GM12875 (cell line): ENCODE measurements around the gene RC3H2.

Experiments
- H3K4me3 ChIP-seq: one replicate; pipeline ENCODE4 v1.5.1; 2011; ENCODE audit warnings: low read depth, low read length, control low read depth
- TF ChIP-seq, protein P1 (sequence below): IDR thresholded peaks from 2 replicates; pipeline ENCODE4 v1.5.1; 2011; ENCODE audit warnings: low read depth, mild to moderate bottlenecking, control low read depth, inconsistent platforms, low read length, moderate library complexity, borderline replicate concordance; ENCODE audit not compliant: insufficient read depth

The RC3H2 gene, protein sequence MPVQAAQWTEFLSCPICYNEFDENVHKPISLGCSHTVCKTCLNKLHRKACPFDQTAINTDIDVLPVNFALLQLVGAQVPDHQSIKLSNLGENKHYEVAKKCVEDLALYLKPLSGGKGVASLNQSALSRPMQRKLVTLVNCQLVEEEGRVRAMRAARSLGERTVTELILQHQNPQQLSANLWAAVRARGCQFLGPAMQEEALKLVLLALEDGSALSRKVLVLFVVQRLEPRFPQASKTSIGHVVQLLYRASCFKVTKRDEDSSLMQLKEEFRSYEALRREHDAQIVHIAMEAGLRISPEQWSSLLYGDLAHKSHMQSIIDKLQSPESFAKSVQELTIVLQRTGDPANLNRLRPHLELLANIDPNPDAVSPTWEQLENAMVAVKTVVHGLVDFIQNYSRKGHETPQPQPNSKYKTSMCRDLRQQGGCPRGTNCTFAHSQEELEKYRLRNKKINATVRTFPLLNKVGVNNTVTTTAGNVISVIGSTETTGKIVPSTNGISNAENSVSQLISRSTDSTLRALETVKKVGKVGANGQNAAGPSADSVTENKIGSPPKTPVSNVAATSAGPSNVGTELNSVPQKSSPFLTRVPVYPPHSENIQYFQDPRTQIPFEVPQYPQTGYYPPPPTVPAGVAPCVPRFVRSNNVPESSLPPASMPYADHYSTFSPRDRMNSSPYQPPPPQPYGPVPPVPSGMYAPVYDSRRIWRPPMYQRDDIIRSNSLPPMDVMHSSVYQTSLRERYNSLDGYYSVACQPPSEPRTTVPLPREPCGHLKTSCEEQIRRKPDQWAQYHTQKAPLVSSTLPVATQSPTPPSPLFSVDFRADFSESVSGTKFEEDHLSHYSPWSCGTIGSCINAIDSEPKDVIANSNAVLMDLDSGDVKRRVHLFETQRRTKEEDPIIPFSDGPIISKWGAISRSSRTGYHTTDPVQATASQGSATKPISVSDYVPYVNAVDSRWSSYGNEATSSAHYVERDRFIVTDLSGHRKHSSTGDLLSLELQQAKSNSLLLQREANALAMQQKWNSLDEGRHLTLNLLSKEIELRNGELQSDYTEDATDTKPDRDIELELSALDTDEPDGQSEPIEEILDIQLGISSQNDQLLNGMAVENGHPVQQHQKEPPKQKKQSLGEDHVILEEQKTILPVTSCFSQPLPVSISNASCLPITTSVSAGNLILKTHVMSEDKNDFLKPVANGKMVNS

DNA sequence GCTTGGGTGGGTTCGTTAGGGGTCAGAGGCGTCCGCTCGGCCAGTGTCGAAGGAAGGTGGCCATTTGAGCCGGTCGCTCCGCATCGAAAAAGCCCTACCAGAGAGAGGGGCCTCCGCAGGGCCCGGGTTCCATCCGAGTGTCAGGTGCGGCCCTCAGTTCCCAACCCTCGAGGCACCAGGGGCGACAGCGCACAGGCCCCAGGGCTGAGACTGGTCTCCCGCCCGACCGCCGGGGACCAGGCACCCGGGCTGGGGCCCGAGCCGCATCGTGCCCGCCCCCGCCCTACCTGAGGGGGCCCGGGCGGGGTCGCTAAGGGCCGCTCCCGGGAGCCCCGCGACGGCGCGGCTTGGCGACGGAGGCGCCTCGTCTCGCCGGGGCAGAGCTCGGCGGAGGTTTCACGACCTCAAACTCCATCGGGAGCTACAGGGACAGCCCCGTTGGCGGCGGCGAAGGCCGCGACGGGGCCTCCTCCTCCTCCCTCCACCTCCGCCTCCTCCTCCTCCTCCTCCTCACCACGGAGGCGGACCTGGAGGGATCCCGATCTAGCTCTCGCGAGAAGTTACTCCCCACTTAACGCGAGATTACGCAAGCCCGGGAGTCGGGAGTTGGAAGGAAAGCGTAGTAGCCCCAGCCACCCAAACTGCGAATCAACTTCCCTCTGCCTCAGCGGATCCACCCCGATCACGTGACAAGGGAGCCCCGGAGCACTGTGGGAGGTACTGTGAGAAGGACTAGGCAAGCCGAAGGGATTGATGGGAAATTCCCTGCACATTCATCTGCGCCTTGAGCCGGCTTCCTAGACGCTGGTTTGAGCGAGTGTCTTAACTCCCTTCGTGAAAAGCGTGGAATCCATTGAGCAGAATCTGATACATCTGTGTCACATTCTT lies at the start of gene RC3H2:
TSS of gene RC3H2 (minus strand) at position 537 of the 888 bp plus-strand sequence. CDS start 7,850 bp downstream, outside the sequence.
- TF ChIP-seq, protein P1, sequence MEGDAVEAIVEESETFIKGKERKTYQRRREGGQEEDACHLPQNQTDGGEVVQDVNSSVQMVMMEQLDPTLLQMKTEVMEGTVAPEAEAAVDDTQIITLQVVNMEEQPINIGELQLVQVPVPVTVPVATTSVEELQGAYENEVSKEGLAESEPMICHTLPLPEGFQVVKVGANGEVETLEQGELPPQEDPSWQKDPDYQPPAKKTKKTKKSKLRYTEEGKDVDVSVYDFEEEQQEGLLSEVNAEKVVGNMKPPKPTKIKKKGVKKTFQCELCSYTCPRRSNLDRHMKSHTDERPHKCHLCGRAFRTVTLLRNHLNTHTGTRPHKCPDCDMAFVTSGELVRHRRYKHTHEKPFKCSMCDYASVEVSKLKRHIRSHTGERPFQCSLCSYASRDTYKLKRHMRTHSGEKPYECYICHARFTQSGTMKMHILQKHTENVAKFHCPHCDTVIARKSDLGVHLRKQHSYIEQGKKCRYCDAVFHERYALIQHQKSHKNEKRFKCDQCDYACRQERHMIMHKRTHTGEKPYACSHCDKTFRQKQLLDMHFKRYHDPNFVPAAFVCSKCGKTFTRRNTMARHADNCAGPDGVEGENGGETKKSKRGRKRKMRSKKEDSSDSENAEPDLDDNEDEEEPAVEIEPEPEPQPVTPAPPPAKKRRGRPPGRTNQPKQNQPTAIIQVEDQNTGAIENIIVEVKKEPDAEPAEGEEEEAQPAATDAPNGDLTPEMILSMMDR = no peak
- peak within 1 kb of the TSS; percentile 74 for H3K4me3 ChIP-seq

DNA sequence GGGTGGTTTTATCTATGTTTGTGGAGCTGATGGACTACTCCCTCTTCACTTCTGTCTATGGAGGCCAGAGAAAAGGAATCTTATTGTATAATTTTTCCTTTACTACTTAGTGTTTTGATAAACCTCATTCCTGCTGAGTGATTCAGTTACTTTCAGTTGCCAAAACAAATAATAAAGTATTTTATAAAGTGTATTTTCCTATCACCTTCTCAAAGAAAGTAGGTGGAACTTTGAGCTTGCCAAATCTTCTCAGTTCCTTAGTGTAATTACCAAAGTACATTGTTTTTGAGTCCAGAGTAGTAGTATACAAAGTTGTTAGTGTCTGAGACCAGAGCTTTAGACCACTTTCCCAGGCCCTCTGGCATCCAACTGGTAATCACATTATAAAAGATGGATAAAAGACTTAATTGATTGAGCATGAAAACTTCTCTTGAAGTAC lies 49.1 kb upstream of the RC3H2 start:
- no peak overlapping the region for H3K4me3 ChIP-seq
- TF ChIP-seq, protein P1 = no peak

DNA sequence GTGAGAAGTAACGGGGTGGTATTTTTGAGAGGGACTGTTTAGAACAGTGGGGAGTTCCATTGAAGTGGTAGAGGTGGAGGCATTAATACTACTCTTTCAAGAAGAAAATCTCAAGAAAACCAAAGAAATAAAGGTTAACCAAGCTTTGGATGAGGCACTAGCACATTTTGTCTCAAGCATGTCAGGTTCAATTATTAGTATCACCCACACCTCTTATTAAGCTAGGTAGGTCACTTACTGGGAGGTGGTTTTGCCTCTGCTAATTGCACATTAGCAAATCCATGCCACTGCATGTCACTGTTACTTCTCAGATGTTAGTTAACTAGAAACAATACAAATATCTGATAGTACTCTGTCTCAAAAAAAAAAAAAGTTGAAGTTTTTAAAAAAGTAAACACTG lies 45.9 kb upstream of the RC3H2 start:
- TF ChIP-seq, protein P1 = no peak
- no peak overlapping the region for H3K4me3 ChIP-seq

- no peak overlapping the region for H3K4me3 ChIP-seq
- TF ChIP-seq, protein P1 = no peak
These were observed 45.1 kb upstream of the RC3H2 start for GRCh38 chr9:122950263-122950662.

DNA sequence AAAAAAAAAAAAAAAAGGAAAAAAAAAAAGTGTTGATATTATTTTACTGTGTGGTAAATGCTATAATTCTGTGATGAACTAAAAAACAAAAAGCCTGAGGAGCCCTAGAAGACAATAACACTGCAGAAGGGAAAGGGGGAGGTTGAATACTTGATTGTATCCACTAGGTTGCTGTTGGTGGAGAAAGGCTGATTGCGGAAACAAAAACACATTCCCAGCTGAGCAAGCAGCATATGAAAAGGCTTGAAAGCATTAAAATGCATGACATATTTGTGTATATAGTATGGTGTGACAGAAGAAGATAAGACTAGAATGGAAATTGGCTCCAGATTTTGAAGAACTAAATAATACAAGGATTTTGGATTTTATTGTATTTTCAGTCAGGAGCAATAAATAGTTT lies 44.5 kb upstream of the RC3H2 start:
- no peak overlapping the region for H3K4me3 ChIP-seq

More for the DNA sequence above, 44.5 kb upstream of the RC3H2 start:
- TF ChIP-seq, protein P1 = no peak
